ENCODE measurements around the gene ANKDD1A. TPM values are rescaled to one million over a fixed set of nuclear protein-coding genes. Genes with fewer than 3 reads are reported as not detected.
A peak's percentile ranks its signal among the peaks of the same experiment; 100 is the strongest.

Gene ANKDD1A
- total and polyA plus RNA-seq, 7 experiments from 2014 or later: 0.20 to 9.3 (median 3.4) TPM

DNA sequence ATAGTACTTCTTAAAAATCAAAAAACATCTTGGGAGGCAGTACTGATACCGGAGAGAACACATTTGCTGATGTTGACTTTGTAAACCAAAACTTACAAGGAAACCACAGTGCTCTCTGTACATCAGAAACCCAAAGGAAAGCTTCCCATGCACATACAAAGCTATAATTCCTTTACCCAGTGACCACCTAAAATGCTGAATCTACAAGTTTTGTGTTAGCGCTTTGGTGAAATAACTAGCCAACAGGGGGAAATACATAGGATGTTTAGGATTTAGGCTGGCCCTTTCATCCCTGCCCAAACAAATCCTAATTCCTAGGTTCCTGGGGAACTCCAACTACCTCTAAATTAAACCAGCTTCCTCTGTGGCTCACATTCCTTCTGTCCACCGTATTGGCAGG, 93.3 kb downstream of the ANKDD1A start:
- H3K36me3 Mint-ChIP-seq: peaks cover 0 to 19% (median 9%) of the 10 kb centered on the region in 5 donors
- H3K27ac ChIP-seq (ENCODE audit: low read depth, low read length): no peak overlapping the region
- CTCF ChIA-PET: interaction anchor here (0.7 kb wide), 1 partner anchor 99 kb away, joined by 3 read pairs; no protein-coding TSS in a partner anchor
- H3K36me3 ChIP-seq (ENCODE audit: control insufficient read depth in 2 of 3, insufficient read depth in 3 of 3, low read length in 3 of 3): peaks cover 0 to 10% (median 0%) of the 10 kb centered on the region in 3 experiments
- no peaks in the 10 kb centered on the region for H3K9me3 ChIP-seq (ENCODE audit: control insufficient read depth in 2 of 3, low read length in 3 of 3)
- ATAC-seq (no peak), DNase-seq (no peak)
- intact Hi-C loops (cut with micrococcal nuclease): no loop called here
- POLR2A ChIA-PET: no interaction called here
- H3K9me3 Mint-ChIP-seq: peaks cover 0 to 1% (median 0%) of the 10 kb centered on the region in 11 donors
- no peaks in the 10 kb centered on the region for H3K4me1 ChIP-seq (ENCODE audit: control insufficient read depth in 2 of 2, insufficient read depth in 2 of 2, low read length in 2 of 2)
- no peaks in the 10 kb centered on the region for H3K27me3 ChIP-seq (ENCODE audit: control insufficient read depth in 2 of 2, insufficient read depth in 2 of 2, low read length in 2 of 2)
- H3K4me1 Mint-ChIP-seq: peaks cover 0 to 4% (median 0%) of the 10 kb centered on the region in 7 donors
- H3K27me3 Mint-ChIP-seq: no peaks in the 10 kb centered on the region
- H3K4me3 ChIP-seq (ENCODE audit: low read length): no peak overlapping the region
- peak overlapping the region in 1 of 9 donors; percentile 77 for H3K27ac Mint-ChIP-seq
- H3K4me3 Mint-ChIP-seq: no peak overlapping the region

DNA sequence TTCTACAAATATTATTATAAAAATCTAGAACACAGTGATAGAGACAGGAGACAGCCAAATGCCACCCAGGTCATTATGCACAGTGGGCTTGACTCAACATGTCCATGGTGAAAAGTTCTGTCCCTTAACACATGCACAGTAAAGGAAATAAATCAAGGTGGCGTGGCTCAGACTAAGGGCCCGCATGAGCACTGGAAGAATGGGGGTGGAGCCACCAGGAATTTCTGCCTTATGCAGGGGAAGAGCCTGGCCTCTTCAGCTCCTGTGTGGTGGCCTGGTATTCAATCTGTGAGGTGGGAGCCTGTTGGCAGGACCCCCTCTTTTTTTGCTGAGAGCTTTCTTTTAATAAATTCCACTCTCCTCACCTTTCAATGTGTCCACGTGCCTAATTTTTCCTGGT, 95.2 kb downstream of the ANKDD1A start:
- H3K27me3 ChIP-seq (ENCODE audit: control insufficient read depth in 2 of 2, insufficient read depth in 2 of 2, low read length in 2 of 2): no peaks in the 10 kb centered on the region
- no peaks in the 10 kb centered on the region for H3K4me1 ChIP-seq (ENCODE audit: control insufficient read depth in 2 of 2, insufficient read depth in 2 of 2, low read length in 2 of 2)
- DNase-seq (no peak), ATAC-seq (no peak)
- peaks cover 0 to 5% (median 0%) of the 10 kb centered on the region in 7 donors for H3K4me1 Mint-ChIP-seq
- peaks cover 0 to 21% (median 9%) of the 10 kb centered on the region in 5 donors for H3K36me3 Mint-ChIP-seq
- H3K9me3 Mint-ChIP-seq: peaks cover 0 to 1% (median 0%) of the 10 kb centered on the region in 11 donors
- H3K27ac ChIP-seq (ENCODE audit: low read depth, low read length): no peak overlapping the region
- H3K4me3 Mint-ChIP-seq: no peak overlapping the region
- intact Hi-C loops (cut with micrococcal nuclease): no loop called here
- H3K9me3 ChIP-seq (ENCODE audit: control insufficient read depth in 2 of 3, low read length in 3 of 3): no peaks in the 10 kb centered on the region
- ChIA-PET POLR2A (no interaction called here), CTCF (no interaction called here)
- no peak overlapping the region for H3K27ac Mint-ChIP-seq
- peaks cover 0 to 10% (median 0%) of the 10 kb centered on the region in 3 experiments for H3K36me3 ChIP-seq (ENCODE audit: control insufficient read depth in 2 of 3, insufficient read depth in 3 of 3, low read length in 3 of 3)
- no peaks in the 10 kb centered on the region for H3K27me3 Mint-ChIP-seq
- no peak overlapping the region for H3K4me3 ChIP-seq (ENCODE audit: low read length)

Other genes with a start within 250 kb of the ANKDD1A start
- gene RBPMS2, start 136.3 kb upstream of the ANKDD1A start, total RNA-seq: 1 to 10 TPM in 1 of 5 experiments, not detected in 4; 1.2 TPM
- not detected for gene RBPMS2, start 136.3 kb upstream of the ANKDD1A start, polyA plus RNA-seq
- 10 to 100 TPM in 1 of 5 experiments, 1 to 10 TPM in 1, under 1 TPM in 1, not detected in 2; 0.34 to 30.2 (median 1.0) TPM for gene PIF1, start 86.3 kb upstream of the ANKDD1A start, total RNA-seq
- not detected for gene PIF1, start 86.3 kb upstream of the ANKDD1A start, polyA plus RNA-seq
- gene PLEKHO2, start 70.0 kb upstream of the ANKDD1A start, total RNA-seq: 10 to 100 TPM in 4 of 5 experiments, 1 to 10 TPM in 1; 8.6 to 52.3 (median 14.0) TPM
- gene PLEKHO2, start 70.0 kb upstream of the ANKDD1A start, polyA plus RNA-seq: 10 to 100 TPM; 10.3 to 20.9 TPM
- gene SPG21, start 78.0 kb downstream of the ANKDD1A start, total RNA-seq: 10 to 100 TPM; 42.5 to 72.3 (median 60.0) TPM
- 100 to 1,000 TPM; 123 to 140 TPM for gene SPG21, start 78.0 kb downstream of the ANKDD1A start, polyA plus RNA-seq
- gene MTFMT, start 117.7 kb downstream of the ANKDD1A start, total RNA-seq: 10 to 100 TPM in 4 of 5 experiments, 1 to 10 TPM in 1; 7.1 to 24.8 (median 12.7) TPM
- gene MTFMT, start 117.7 kb downstream of the ANKDD1A start, polyA plus RNA-seq: 10 to 100 TPM; 19.7 to 21.5 TPM
- not detected for gene SLC51B, start 133.5 kb downstream of the ANKDD1A start, total RNA-seq
- not detected for gene SLC51B, start 133.5 kb downstream of the ANKDD1A start, polyA plus RNA-seq
- not detected for gene RASL12, start 156.1 kb downstream of the ANKDD1A start, total RNA-seq
- gene RASL12, start 156.1 kb downstream of the ANKDD1A start, polyA plus RNA-seq: not detected
- not detected for gene KBTBD13, start 164.8 kb downstream of the ANKDD1A start, total RNA-seq
- not detected for gene KBTBD13, start 164.8 kb downstream of the ANKDD1A start, polyA plus RNA-seq
- 10 to 100 TPM in 4 of 5 experiments, 1 to 10 TPM in 1; 6.4 to 17.1 (median 13.5) TPM for gene UBAP1L, start 203.3 kb downstream of the ANKDD1A start, total RNA-seq
- gene UBAP1L, start 203.3 kb downstream of the ANKDD1A start, polyA plus RNA-seq: under 1 TPM; 0.09 to 0.20 TPM
- gene PDCD7, start 221.9 kb downstream of the ANKDD1A start, total RNA-seq: 10 to 100 TPM; 23.0 to 38.6 (median 36.9) TPM
- 10 to 100 TPM; 10.6 to 26.5 TPM for gene PDCD7, start 221.9 kb downstream of the ANKDD1A start, polyA plus RNA-seq